HepG2 (cell line): ENCODE data around the gene NFS1. TPM values are rescaled to one million over a fixed set of nuclear protein-coding genes. Genes with fewer than 3 reads are reported as not detected.

Experiments used
- ATAC-seq: fragments of 200-7000 bp; cut with Tn5 transposase; 3 replicates; pipeline ENCODE4 v1.9.1; 2020; ENCODE audit warnings: mild to moderate bottlenecking, moderate library complexity
- BruUV-seq: library from RNA; stranded (reverse); fragments of 400-500 nt; replicated peaks from 2 replicates; lab custom pipeline; 2021; lab: Mats Ljungman, UMichigan
- CTCF ChIA-PET: fragments of 300-600 bp; formaldehyde crosslinking; extraction: SDS; loops from one replicate; lab custom pipeline; 2021; ENCODE audit warnings: low total read pairs, inconsistent platforms, low intra/inter-chr PET ratio; lab: Yijun Ruan, JAX
- POLR2A ChIA-PET: fragments of 350-600 bp; sonication (Branson Sonifier 250); formaldehyde crosslinking; loops from one replicate; lab custom pipeline; 2020; ENCODE audit warnings: antibody characterized with exemption, inconsistent platforms; lab: Yijun Ruan, JAX
- DNase-seq: peaks from one replicate; pipeline ENCODE4 v3.0.0-alpha.2; 2015; ENCODE audit warnings: low spot score
- FAIRE-seq: peaks from 3 replicates; lab custom pipeline; 2011; peaks lifted over from hg19 to GRCh38; lab: Jason Lieb, UNC
- H2AFZ ChIP-seq: one replicate; pipeline ENCODE4 v1.6.1; 2011; ENCODE audit warnings: low read length, inconsistent platforms
- H3K27ac ChIP-seq: fragments of 300-600 bp; 3 replicates; pipeline ENCODE4 v1.8.0; 2011; ENCODE audit warnings: mixed run types, mild to moderate bottlenecking, mixed read lengths, low read length, inconsistent platforms; ENCODE audit not compliant: insufficient read depth; ENCODE audit errors: extremely low read length
- H3K27me3 ChIP-seq, 2 experiments: fragments of 200-600 bp in 1 of 2; 2 replicates in 1 of 2; 3 replicates in 1 of 2; pipeline versions ENCODE4 v1.6.0 to v1.8.0; 2011; ENCODE audit warnings: low read length in 2 of 2, mild to moderate bottlenecking in 2 of 2, moderate library complexity in 2 of 2, inconsistent platforms in 1 of 2; ENCODE audit not compliant: insufficient read depth in 2 of 2, control insufficient read depth in 1 of 2
- H3K36me3 ChIP-seq, 2 experiments: fragments of 200-600 bp in 1 of 2; replicated peaks in 1 of 2; 2 replicates in 1 of 2; 3 replicates in 1 of 2; pipeline versions ENCODE4 v1.5.1 to v1.8.0; 2011; ENCODE audit warnings: low read length in 2 of 2, inconsistent platforms in 1 of 2; ENCODE audit not compliant: insufficient read depth in 2 of 2, control insufficient read depth in 1 of 2
- H3K4me1 ChIP-seq: 2 replicates; pipeline ENCODE4 v1.5.1; 2012; ENCODE audit warnings: low read length, inconsistent platforms; ENCODE audit not compliant: insufficient read depth
- H3K4me2 ChIP-seq: 2 replicates; pipeline ENCODE4 v1.6.0; 2011; ENCODE audit warnings: low read depth, low read length, inconsistent platforms
- H3K4me3 ChIP-seq, 3 experiments: fragments of 200-600 bp in 1 of 3; sonication (generic), shearing (Covaris generic) in 1 of 3; replicated peaks in 1 of 3; 2 replicates each; pipeline ENCODE4 v1.5.1; 2011 to 2016; ENCODE audit warnings: low read length in 3 of 3, inconsistent platforms in 2 of 3, low read depth in 2 of 3, mild to moderate bottlenecking in 2 of 3, control low read depth in 1 of 3, mixed read lengths in 1 of 3; ENCODE audit not compliant: insufficient read depth in 1 of 3
- H3K79me2 ChIP-seq: one replicate; pipeline ENCODE4 v1.6.1; 2011; ENCODE audit warnings: low read length, inconsistent platforms; ENCODE audit not compliant: insufficient read depth
- H3K9ac ChIP-seq: 2 replicates; pipeline ENCODE4 v1.6.0; 2011; ENCODE audit warnings: mild to moderate bottlenecking, low read depth, low read length, inconsistent platforms; ENCODE audit not compliant: insufficient read depth
- H3K9me3 ChIP-seq: 2 replicates; pipeline ENCODE4 v1.5.1; 2012; ENCODE audit warnings: mild to moderate bottlenecking, low read length
- H4K20me1 ChIP-seq: 2 replicates; pipeline ENCODE4 v1.6.0; 2011; ENCODE audit warnings: inconsistent platforms, mild to moderate bottlenecking, low read length, moderate library complexity; ENCODE audit not compliant: insufficient read depth
- BCL3 ChIP-seq: sonication (generic); formaldehyde crosslinking; IDR thresholded peaks from 2 replicates; pipeline ENCODE4 v1.5.1; 2020; ENCODE audit warnings: mild to moderate bottlenecking, missing genetic modification reagents, moderate library complexity
- MTA1 ChIP-seq: sonication (generic); formaldehyde crosslinking; IDR thresholded peaks from 2 replicates; pipeline ENCODE4 v1.4.0; 2020; ENCODE audit warnings: missing genetic modification reagents, mild to moderate bottlenecking, borderline replicate concordance
- PAF1 ChIP-seq: IDR thresholded peaks from 2 replicates; pipeline ENCODE4 v1.6.1; 2016; ENCODE audit warnings: missing genetic modification reagents, missing compliant biosample characterization
- PCBP2 ChIP-seq: fragments of 200-400 bp; formaldehyde crosslinking; optimal IDR thresholded peaks from 2 replicates; pipeline ENCODE3; 2018; ENCODE audit warnings: low read length, low read depth; ENCODE audit not compliant: poor library complexity, severe bottlenecking
- PPARG ChIP-seq: conservative IDR thresholded peaks from 2 replicates; pipeline ENCODE4 v1.6.1; 2016; ENCODE audit warnings: missing biosample characterization, missing genetic modification reagents
- RBM22 ChIP-seq: fragments of 200-400 bp; formaldehyde crosslinking; optimal IDR thresholded peaks from 2 replicates; pipeline ENCODE3; 2017; ENCODE audit warnings: mild to moderate bottlenecking, low read length, moderate library complexity
- ZBTB21 ChIP-seq: sonication (generic); formaldehyde crosslinking; IDR thresholded peaks from 2 replicates; pipeline ENCODE4 v1.4.0; 2020; ENCODE audit warnings: missing genetic modification reagents
- ZNF280B ChIP-seq: sonication (generic); formaldehyde crosslinking; IDR thresholded peaks from 2 replicates; pipeline ENCODE4 v1.5.0; 2020; ENCODE audit warnings: missing genetic modification reagents, mild to moderate bottlenecking, borderline replicate concordance
- WGBS: methylation state at CpG from one replicate; pipeline ENCODE4 v1.1.6; 2017; ENCODE audit warnings: low lambda C conversion rate; 5-methylcytosine and 5-hydroxymethylcytosine counted together
- in situ Hi-C: cut with HindIII; loops from 2 replicates; pipeline ENCODE4 v1.10.0; 2017; ENCODE audit warnings: low pct_unique_long_range_greater_than_20kb; ENCODE audit not compliant: extremely low pct_ligation_motif_present
- intact Hi-C: fragments of 100-400 bp; cut with micrococcal nuclease; formaldehyde crosslinking; loops from one replicate; pipeline ENCODE4 v1.10.0; 2022; ENCODE audit not compliant: unreplicated experiment
- polyA plus RNA-seq, 8 experiments: library from polyadenylated mRNA; depleted of rRNA in 3 of 8; stranded (reverse) in 7 of 8; unstranded in 1 of 8; fragments of >200 nt; fragmentation: Illumina TruSeq in 4 of 8; extraction: Trizol in 4 of 8; gene quantifications; 2 replicates each; pipeline versions ENCODE4 v1.2.1 to v1.2.3, GENCODE V29; 2011 to 2016; ENCODE audit warnings: low read depth in 4 of 8, missing spikeins in 1 of 8, mixed read lengths in 1 of 8; ENCODE audit not compliant: insufficient read depth in 1 of 8
- total RNA-seq, 5 experiments: library from RNA; depleted of rRNA; stranded (reverse); fragments of >200 nt; fragmentation: Illumina TruSeq; extraction: Trizol; gene quantifications; 2 replicates each; pipeline ENCODE4 v1.2.3, GENCODE V29; 2016; ENCODE audit warnings: low read depth in 1 of 5

The NFS1 gene
- total and polyA plus RNA-seq, 2 of the 13 experiments (the other 11 are each of a cell fraction or from before 2014, with no cell fraction given) = 65.9 to 88.1 TPM

- Histone ChIP-seq H3K4me1 (peaks cover 14% of the 10 kb centered on the region), H2AFZ (no peak overlapping the region), H3K36me3 (peaks cover 50 to 65% of the 10 kb centered on the region in 2 experiments), H3K9me3 (no peaks in the 10 kb centered on the region), H3K4me2 (no peak overlapping the region), H3K9ac (no peak overlapping the region), H4K20me1 (peaks cover 16% of the 10 kb centered on the region; the same call in 1 of the 2 replicates), H3K27ac (no peak overlapping the region), H3K27me3 (no peaks in the 10 kb centered on the region), H3K4me3 (no peak overlapping the region), H3K79me2 (peaks cover 3% of the 10 kb centered on the region)
- ChIA-PET CTCF (no interaction called here), POLR2A (no interaction called here)
- DNase-seq (no peak), FAIRE-seq (no peak), ATAC-seq (no peak)
- WGBS = 95% methylated on average over 8 of the region's 8 CpGs
- peak; percentile 42; the same call in 1 of the 2 replicates for TF ChIP-seq PAF1 (CRISPR knock-in tag)
- 0 out of 2 replicates have a peak, but pooled peaks have one; percentile 9 for TF ChIP-seq ZNF280B
- 0 out of 2 replicates have a peak, but pooled peaks have one; percentile 4 for TF ChIP-seq MTA1 (CRISPR knock-in tag)
- TF ChIP-seq RBM22 = peak; percentile 60
- no peak for TF ChIP-seq BCL3 (CRISPR knock-in tag)
- TF ChIP-seq PCBP2 = no peak
- no peak for TF ChIP-seq ZBTB21 (CRISPR knock-in tag)
- TF ChIP-seq PPARG (CRISPR knock-in tag) = no peak
- intact Hi-C loops (no loop called here), in situ Hi-C loops (no loop called here)
- no TSS peak for BruUV-seq
Measured at GRCh38 chr20:35627121-35627520, 72.0 kb downstream of the NFS1 start.
